H9 (cell line): ENCODE results near the gene IL17RA. TPM values are rescaled to one million over a fixed set of nuclear protein-coding genes. Genes with fewer than 3 reads are reported as not detected.

ENCODE experiments used
- DNase-seq: peaks from one replicate; pipeline ENCODE4 v3.0.0-alpha.2; 2017
- H2AFZ ChIP-seq: one replicate; pipeline ENCODE4 v1.6.1; 2013; ENCODE audit warnings: mild to moderate bottlenecking, low read length, control low read depth, moderate library complexity
- H2AK5ac ChIP-seq: 2 replicates; pipeline ENCODE4 v1.6.1; 2013; ENCODE audit warnings: low read length, control low read depth, mixed read lengths; ENCODE audit not compliant: insufficient read length
- H2BK120ac ChIP-seq: one replicate; pipeline ENCODE4 v1.6.1; 2013; ENCODE audit warnings: low read depth, mild to moderate bottlenecking, low read length, control low read depth, inconsistent platforms; ENCODE audit not compliant: poor library complexity, severe bottlenecking
- H2BK12ac ChIP-seq: 2 replicates; pipeline ENCODE4 v1.6.1; 2013; ENCODE audit warnings: low read length, control low read depth, mixed read lengths, low read depth; ENCODE audit not compliant: insufficient read length
- H2BK15ac ChIP-seq: 2 replicates; pipeline ENCODE4 v1.6.1; 2013; ENCODE audit warnings: low read depth, low read length, control low read depth
- H2BK20ac ChIP-seq: one replicate; pipeline ENCODE4 v1.6.1; 2013; ENCODE audit warnings: low read depth, mild to moderate bottlenecking, low read length, control low read depth, inconsistent platforms; ENCODE audit not compliant: poor library complexity, severe bottlenecking
- H2BK5ac ChIP-seq: 2 replicates; pipeline ENCODE4 v1.6.1; 2013; ENCODE audit warnings: low read length, control low read depth, mixed read lengths; ENCODE audit not compliant: insufficient read length
- H3K14ac ChIP-seq: 2 replicates; pipeline ENCODE4 v1.6.1; 2013; ENCODE audit warnings: low read length, control low read depth; ENCODE audit not compliant: insufficient read depth
- H3K18ac ChIP-seq: 2 replicates; pipeline ENCODE4 v1.6.1; 2013; ENCODE audit warnings: low read depth, mild to moderate bottlenecking, mixed read lengths, low read length, control low read depth; ENCODE audit not compliant: insufficient read length
- H3K23ac ChIP-seq: 2 replicates; pipeline ENCODE4 v1.6.1; 2013; ENCODE audit warnings: low read length, control low read depth, mixed read lengths, low read depth; ENCODE audit not compliant: insufficient read length
- H3K23me2 ChIP-seq: 2 replicates; pipeline ENCODE4 v1.6.1; 2013; ENCODE audit warnings: low read depth, mild to moderate bottlenecking, mixed read lengths, low read length, control low read depth; ENCODE audit not compliant: insufficient read length, poor library complexity, severe bottlenecking
- H3K27ac ChIP-seq: 2 replicates; pipeline ENCODE4 v1.5.1; 2013; ENCODE audit warnings: low read length, control low read depth, mixed read lengths, low read depth; ENCODE audit not compliant: insufficient read length
- H3K27me3 ChIP-seq: 2 replicates; pipeline ENCODE4 v1.6.1; 2013; ENCODE audit warnings: low read length, control low read depth, inconsistent platforms; ENCODE audit not compliant: insufficient read depth
- H3K4ac ChIP-seq: 2 replicates; pipeline ENCODE4 v1.6.1; 2013; ENCODE audit warnings: low read depth, mild to moderate bottlenecking, control low read depth, inconsistent platforms, low read length, moderate library complexity
- H3K4me1 ChIP-seq: 2 replicates; pipeline ENCODE4 v1.6.1; 2013; ENCODE audit warnings: low read length, control low read depth, inconsistent platforms; ENCODE audit not compliant: insufficient read depth
- H3K4me2 ChIP-seq: 2 replicates; pipeline ENCODE4 v1.6.1; 2013; ENCODE audit warnings: low read length, control low read depth, mixed read lengths; ENCODE audit not compliant: insufficient read length, insufficient read depth
- H3K56ac ChIP-seq: 2 replicates; pipeline ENCODE4 v1.6.1; 2013; ENCODE audit warnings: low read depth, mild to moderate bottlenecking, mixed read lengths, low read length, control low read depth; ENCODE audit not compliant: insufficient read length
- H3K79me1 ChIP-seq: 2 replicates; pipeline ENCODE4 v1.6.1; 2013; ENCODE audit warnings: low read depth, mild to moderate bottlenecking, moderate library complexity, low read length, control low read depth, inconsistent platforms; ENCODE audit not compliant: insufficient read depth, poor library complexity, severe bottlenecking
- H3K79me2 ChIP-seq: 2 replicates; pipeline ENCODE4 v1.6.1; 2013; ENCODE audit warnings: low read length, control low read depth, inconsistent platforms; ENCODE audit not compliant: insufficient read depth
- H3K9ac ChIP-seq: 2 replicates; pipeline ENCODE4 v1.6.1; 2013; ENCODE audit warnings: low read length, control low read depth, mixed read lengths; ENCODE audit not compliant: insufficient read length; ENCODE audit errors: extremely low read depth
- H3K9me3 ChIP-seq: one replicate; pipeline ENCODE4 v1.6.1; 2013; ENCODE audit warnings: low read depth, low read length, inconsistent platforms; ENCODE audit not compliant: control insufficient read depth
- H3T11ph ChIP-seq: one replicate; pipeline ENCODE4 v1.6.1; 2013; ENCODE audit warnings: mild to moderate bottlenecking, low read length, control low read depth, inconsistent platforms
- H4K20me1 ChIP-seq: one replicate; pipeline ENCODE4 v1.6.1; 2013; ENCODE audit not compliant: control insufficient read depth, insufficient read length, insufficient read depth
- H4K5ac ChIP-seq: 2 replicates; pipeline ENCODE4 v1.6.1; 2013; ENCODE audit warnings: low read depth, mild to moderate bottlenecking, mixed read lengths, low read length, control low read depth; ENCODE audit not compliant: insufficient read length
- H4K8ac ChIP-seq: replicated peaks from 2 replicates; pipeline ENCODE4 v1.6.1; 2013; ENCODE audit warnings: low read length, control low read depth, mixed read lengths, low read depth; ENCODE audit not compliant: insufficient read length
- H4K91ac ChIP-seq: 2 replicates; pipeline ENCODE4 v1.6.1; 2013; ENCODE audit warnings: low read depth, mild to moderate bottlenecking, moderate library complexity, mixed read lengths, low read length, control low read depth; ENCODE audit not compliant: insufficient read length
- H3K27ac Mint-ChIP-seq, 3 experiments: 2 replicates in 2 of 3; 3 replicates in 1 of 3; pipeline ENCODE4 v1.8.0; 2020 to 2021; ENCODE audit warnings: mixed read lengths in 3 of 3, mild to moderate bottlenecking in 1 of 3, moderate library complexity in 1 of 3
- H3K27me3 Mint-ChIP-seq: 2 replicates; pipeline ENCODE4 v1.8.0; 2021; ENCODE audit warnings: low read depth, mild to moderate bottlenecking, moderate library complexity, mixed read lengths
- H3K36me3 Mint-ChIP-seq, 3 experiments: 2 replicates in 2 of 3; 3 replicates in 1 of 3; pipeline ENCODE4 v1.8.0; 2020 to 2021; ENCODE audit warnings: low read depth in 3 of 3, mixed read lengths in 3 of 3; ENCODE audit not compliant: insufficient read depth in 1 of 3
- H3K4me1 Mint-ChIP-seq, 2 experiments: 2 replicates each; pipeline ENCODE4 v1.8.0; 2020; ENCODE audit warnings: mixed read lengths in 2 of 2
- H3K4me3 Mint-ChIP-seq, 2 experiments: 2 replicates in 1 of 2; 3 replicates in 1 of 2; pipeline ENCODE4 v1.8.0; 2020 to 2021; ENCODE audit warnings: mild to moderate bottlenecking in 2 of 2, mixed read lengths in 2 of 2, moderate library complexity in 1 of 2
- H3K9me3 Mint-ChIP-seq, 2 experiments: 2 replicates in 1 of 2; 3 replicates in 1 of 2; pipeline ENCODE4 v1.8.0; 2020; ENCODE audit warnings: mild to moderate bottlenecking in 2 of 2, mixed read lengths in 2 of 2, moderate library complexity in 1 of 2
- WGBS: extraction: QIAGEN DNeasy Blood & Tissue Kit; methylation state at CpG from one replicate; pipeline ENCODE4 v1.1.7; 2013; ENCODE audit warnings: missing lambda C conversion rate, low lambda C conversion rate, mixed read lengths; ENCODE audit not compliant: insufficient read length; ENCODE audit errors: extremely low coverage; 5-methylcytosine and 5-hydroxymethylcytosine counted together
- total RNA-seq: library from RNA; stranded (reverse); gene quantifications from 2 replicates; pipeline ENCODE4 v1.2.1, GENCODE V29; 2021
- TF ChIP-seq, protein P1 (sequence below): fragments of 200-600 bp; sonication (generic); conservative IDR thresholded peaks from 3 replicates; pipeline ENCODE4 v1.8.0; 2021; ENCODE audit warnings: antibody characterized with exemption, mild to moderate bottlenecking

IL17RA gene
- total RNA-seq, 1 experiment from 2014 or later = 12.4 TPM

DNA sequence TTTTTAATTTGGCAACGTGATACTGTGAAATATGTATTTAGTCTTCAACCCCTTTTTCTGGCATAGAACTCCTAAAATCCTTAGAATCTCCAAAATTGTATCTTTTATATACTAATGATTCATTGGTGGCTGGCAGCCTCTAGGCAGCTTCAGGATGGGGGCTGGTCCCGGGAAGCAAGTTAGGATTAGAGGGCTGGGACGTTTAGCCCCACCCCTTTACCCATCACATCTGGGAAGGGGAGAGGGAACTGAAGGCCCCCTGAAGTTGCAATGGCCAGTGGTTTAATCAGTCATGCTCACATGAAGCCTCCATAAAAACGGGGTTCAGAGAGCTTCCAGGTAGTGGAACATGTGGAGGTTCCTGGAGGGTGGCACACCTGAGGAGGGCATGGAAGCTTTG, 7.1 kb downstream of the IL17RA start:
- H3K9me3 Mint-ChIP-seq = no peaks in the 10 kb centered on the region
- H3K79me1 ChIP-seq = peaks cover 5% of the 10 kb centered on the region
- no CpG with 5 or more reads among the region's 4 CpGs for WGBS
- no peak overlapping the region for H2AFZ ChIP-seq
- H3K14ac ChIP-seq = no peak overlapping the region
- H4K5ac ChIP-seq = no peak overlapping the region
- no peaks in the 10 kb centered on the region for H4K20me1 ChIP-seq
- H2AK5ac ChIP-seq = no peak overlapping the region
- no peak overlapping the region for H3K18ac ChIP-seq
- H2BK12ac ChIP-seq = no peak overlapping the region
- no peak overlapping the region for H3K4ac ChIP-seq
- no peaks in the 10 kb centered on the region for H3K9me3 ChIP-seq
- TF ChIP-seq, protein P1, sequence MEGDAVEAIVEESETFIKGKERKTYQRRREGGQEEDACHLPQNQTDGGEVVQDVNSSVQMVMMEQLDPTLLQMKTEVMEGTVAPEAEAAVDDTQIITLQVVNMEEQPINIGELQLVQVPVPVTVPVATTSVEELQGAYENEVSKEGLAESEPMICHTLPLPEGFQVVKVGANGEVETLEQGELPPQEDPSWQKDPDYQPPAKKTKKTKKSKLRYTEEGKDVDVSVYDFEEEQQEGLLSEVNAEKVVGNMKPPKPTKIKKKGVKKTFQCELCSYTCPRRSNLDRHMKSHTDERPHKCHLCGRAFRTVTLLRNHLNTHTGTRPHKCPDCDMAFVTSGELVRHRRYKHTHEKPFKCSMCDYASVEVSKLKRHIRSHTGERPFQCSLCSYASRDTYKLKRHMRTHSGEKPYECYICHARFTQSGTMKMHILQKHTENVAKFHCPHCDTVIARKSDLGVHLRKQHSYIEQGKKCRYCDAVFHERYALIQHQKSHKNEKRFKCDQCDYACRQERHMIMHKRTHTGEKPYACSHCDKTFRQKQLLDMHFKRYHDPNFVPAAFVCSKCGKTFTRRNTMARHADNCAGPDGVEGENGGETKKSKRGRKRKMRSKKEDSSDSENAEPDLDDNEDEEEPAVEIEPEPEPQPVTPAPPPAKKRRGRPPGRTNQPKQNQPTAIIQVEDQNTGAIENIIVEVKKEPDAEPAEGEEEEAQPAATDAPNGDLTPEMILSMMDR = no peak
- H3K27me3 ChIP-seq = no peaks in the 10 kb centered on the region
- H3K27ac ChIP-seq = no peak overlapping the region
- peaks cover 11% of the 10 kb centered on the region for H3K27me3 Mint-ChIP-seq
- H3K9ac ChIP-seq = no peak overlapping the region
- no peaks in the 10 kb centered on the region for H3K4me1 ChIP-seq
- no peak overlapping the region for H2BK20ac ChIP-seq
- H2BK5ac ChIP-seq = no peak overlapping the region
- no peaks in the 10 kb centered on the region for H3K79me2 ChIP-seq
- H3K27ac Mint-ChIP-seq = 0 out of 7 replicates have a peak overlapping the region, but pooled peaks of 1 of the 3 experiments have one; percentile 11
- H4K91ac ChIP-seq = no peak overlapping the region
- H3K23ac ChIP-seq = no peak overlapping the region
- H3K4me2 ChIP-seq = no peak overlapping the region
- peak overlapping the region in 1 of 2 experiments; percentile 31; a peak in 1 of 5 replicates for H3K4me3 Mint-ChIP-seq
- no peaks in the 10 kb centered on the region; a peak in 1 of 7 replicates for H3K36me3 Mint-ChIP-seq
- no peak overlapping the region for H3T11ph ChIP-seq
- no peak overlapping the region for H2BK120ac ChIP-seq
- no peak overlapping the region for H2BK15ac ChIP-seq
- no peak overlapping the region for H3K56ac ChIP-seq
- DNase-seq = no peak
- H3K23me2 ChIP-seq = no peaks in the 10 kb centered on the region
- H3K4me1 Mint-ChIP-seq = peaks cover 27 to 28% of the 10 kb centered on the region in 2 experiments
- H4K8ac ChIP-seq = no peak overlapping the region
